ENCODE measurements around the gene GATAD2A. TPM values are rescaled to one million over a fixed set of nuclear protein-coding genes. Genes with fewer than 3 reads are reported as not detected.

GATAD2A gene
- total and polyA plus RNA-seq, 2 of the 13 experiments (the other 11 are each of a cell fraction or from before 2014, with no cell fraction given), result 16.8 to 28.6 TPM

DNA sequence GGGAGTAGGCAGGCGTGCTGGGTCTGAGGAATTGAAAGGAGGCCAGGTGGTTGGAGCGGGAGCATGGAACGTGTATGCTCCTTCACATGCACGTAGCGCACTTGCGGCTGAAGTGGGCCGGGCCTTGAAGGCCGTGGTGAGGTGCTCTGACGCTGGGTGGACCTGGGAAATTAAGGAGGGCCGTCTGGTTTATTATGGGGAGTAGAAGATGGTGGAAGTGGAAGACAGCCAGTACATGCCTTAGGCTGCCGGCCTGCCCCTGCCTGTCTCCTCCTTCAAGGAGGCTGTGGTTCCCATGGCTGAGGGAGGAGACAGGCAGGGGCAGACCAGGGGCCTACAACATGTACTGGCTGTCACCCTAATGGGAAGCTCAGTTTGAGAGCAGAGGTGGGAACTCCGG lies 23.9 kb downstream of the GATAD2A start:
- intact Hi-C loops (cut with micrococcal nuclease; ENCODE audit: unreplicated experiment), result no loop called here
- Histone ChIP-seq H3K9me3 (ENCODE audit: low read length) (no peaks in the 10 kb centered on the region), H3K9ac (ENCODE audit: insufficient read depth, low read depth, low read length) (no peak overlapping the region), H3K79me2 (ENCODE audit: insufficient read depth, low read length) (peaks cover 92% of the 10 kb centered on the region), H3K4me1 (ENCODE audit: insufficient read depth, low read length) (peaks cover 38% of the 10 kb centered on the region), H3K36me3 (replicated peaks in 1 of 2; ENCODE audit: control insufficient read depth in 1 of 2, insufficient read depth in 2 of 2, low read length in 2 of 2) (no peaks in the 10 kb centered on the region; a peak in 1 of 5 replicates), H3K27ac (ENCODE audit: extremely low read length, insufficient read depth, low read length) (no peak overlapping the region), H4K20me1 (ENCODE audit: insufficient read depth, low read length) (peaks cover 29% of the 10 kb centered on the region), H2AFZ (ENCODE audit: low read length) (no peak overlapping the region), H3K4me3 (replicated peaks in 1 of 3; ENCODE audit: insufficient read depth in 1 of 3, low read depth in 2 of 3, low read length in 3 of 3) (no peak overlapping the region), H3K27me3 (ENCODE audit: control insufficient read depth in 1 of 2, insufficient read depth in 2 of 2, low read length in 2 of 2) (no peaks in the 10 kb centered on the region), H3K4me2 (ENCODE audit: low read depth, low read length) (no peak overlapping the region)
- no peak for DNase-seq (ENCODE audit: low spot score)
- in situ Hi-C loops (cut with HindIII; ENCODE audit: extremely low pct_ligation_motif_present, low pct_unique_long_range_greater_than_20kb), result no loop called here
- no TSS peak for BruUV-seq (replicated peaks)
- no peak for ATAC-seq
- CTCF ChIA-PET (ENCODE audit: low intra/inter-chr PET ratio, low total read pairs), result no interaction called here
- POLR2A ChIA-PET, result no interaction called here
- 97% methylated on average over 12 of the region's 12 CpGs for WGBS (ENCODE audit: low lambda C conversion rate)
- FAIRE-seq, result no peak
- TF ChIP-seq AHR (CRISPR knock-in tag; IDR thresholded peaks at IDR 0.05) (no peak), ZNF605 (CRISPR knock-in tag; IDR thresholded peaks at IDR 0.05) (no peak), RERE (CRISPR knock-in tag; IDR thresholded peaks at IDR 0.05; ENCODE audit: low read depth) (no peak), BCL3 (CRISPR knock-in tag; IDR thresholded peaks at IDR 0.05) (no peak), MAFK (conservative IDR thresholded peaks at IDR 0.05 in 1 of 2, IDR thresholded peaks at IDR 0.05 in 1 of 2; ENCODE audit: low read length in 2 of 2) (no peak), ZNF180 (CRISPR knock-in tag; IDR thresholded peaks at IDR 0.05; ENCODE audit: borderline replicate concordance, low read depth) (no peak), NKX3-1 (CRISPR knock-in tag; IDR thresholded peaks at IDR 0.05) (no peak), ZUFSP (CRISPR knock-in tag; IDR thresholded peaks at IDR 0.05; ENCODE audit: borderline replicate concordance) (no peak), DBP (CRISPR knock-in tag; IDR thresholded peaks at IDR 0.05; ENCODE audit: not compliant biosample characterization) (no peak)
- TF ChIP-seq, protein P1, sequence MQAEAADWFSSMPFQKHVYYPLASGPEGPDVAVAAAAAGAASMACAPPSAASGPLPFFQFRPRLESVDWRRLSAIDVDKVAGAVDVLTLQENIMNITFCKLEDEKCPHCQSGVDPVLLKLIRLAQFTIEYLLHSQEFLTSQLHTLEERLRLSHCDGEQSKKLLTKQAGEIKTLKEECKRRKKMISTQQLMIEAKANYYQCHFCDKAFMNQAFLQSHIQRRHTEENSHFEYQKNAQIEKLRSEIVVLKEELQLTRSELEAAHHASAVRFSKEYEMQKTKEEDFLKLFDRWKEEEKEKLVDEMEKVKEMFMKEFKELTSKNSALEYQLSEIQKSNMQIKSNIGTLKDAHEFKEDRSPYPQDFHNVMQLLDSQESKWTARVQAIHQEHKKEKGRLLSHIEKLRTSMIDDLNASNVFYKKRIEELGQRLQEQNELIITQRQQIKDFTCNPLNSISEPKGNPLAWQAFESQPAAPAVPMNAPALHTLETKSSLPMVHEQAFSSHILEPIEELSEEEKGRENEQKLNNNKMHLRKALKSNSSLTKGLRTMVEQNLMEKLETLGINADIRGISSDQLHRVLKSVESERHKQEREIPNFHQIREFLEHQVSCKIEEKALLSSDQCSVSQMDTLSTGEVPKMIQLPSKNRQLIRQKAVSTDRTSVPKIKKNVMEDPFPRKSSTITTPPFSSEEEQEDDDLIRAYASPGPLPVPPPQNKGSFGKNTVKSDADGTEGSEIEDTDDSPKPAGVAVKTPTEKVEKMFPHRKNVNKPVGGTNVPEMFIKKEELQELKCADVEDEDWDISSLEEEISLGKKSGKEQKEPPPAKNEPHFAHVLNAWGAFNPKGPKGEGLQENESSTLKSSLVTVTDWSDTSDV (CRISPR knock-in tag; IDR thresholded peaks at IDR 0.05), result no peak
